Mononuclear cell (primary cell): ENCODE measurements around the gene FGGY. TPM values are rescaled to one million over a fixed set of nuclear protein-coding genes. Genes with fewer than 3 reads are reported as not detected.
"Not testable (repeated sequence)": the region's sequence is repeated elsewhere in the genome, so short reads cannot be mapped to it uniquely, and the experiment has no call there.

Experiments
- H3K27me3 ChIP-seq: 2 replicates; pipeline ENCODE4 v1.6.0; 2011; ENCODE audit warnings: low read length, control low read depth; ENCODE audit not compliant: insufficient read depth
- H3K4me1 ChIP-seq: 2 replicates; pipeline ENCODE4 v1.5.1; 2011; ENCODE audit warnings: mild to moderate bottlenecking, low read length, control low read depth; ENCODE audit not compliant: insufficient read depth
- H3K4me3 ChIP-seq: 2 replicates; pipeline ENCODE4 v1.5.1; 2011; ENCODE audit warnings: mild to moderate bottlenecking, low read length, moderate library complexity
- H3K9me3 ChIP-seq: 2 replicates; pipeline ENCODE4 v1.5.1; 2011; ENCODE audit warnings: low read depth, mild to moderate bottlenecking, control low read depth, low read length
- total RNA-seq: library from RNA; depleted of rRNA; stranded (reverse); fragments of >200 nt; gene quantifications from one replicate; pipeline ENCODE4 v1.2.3, GENCODE V29; 2012

The FGGY gene
- total RNA-seq, 1 donor, result 15.2 TPM

DNA sequence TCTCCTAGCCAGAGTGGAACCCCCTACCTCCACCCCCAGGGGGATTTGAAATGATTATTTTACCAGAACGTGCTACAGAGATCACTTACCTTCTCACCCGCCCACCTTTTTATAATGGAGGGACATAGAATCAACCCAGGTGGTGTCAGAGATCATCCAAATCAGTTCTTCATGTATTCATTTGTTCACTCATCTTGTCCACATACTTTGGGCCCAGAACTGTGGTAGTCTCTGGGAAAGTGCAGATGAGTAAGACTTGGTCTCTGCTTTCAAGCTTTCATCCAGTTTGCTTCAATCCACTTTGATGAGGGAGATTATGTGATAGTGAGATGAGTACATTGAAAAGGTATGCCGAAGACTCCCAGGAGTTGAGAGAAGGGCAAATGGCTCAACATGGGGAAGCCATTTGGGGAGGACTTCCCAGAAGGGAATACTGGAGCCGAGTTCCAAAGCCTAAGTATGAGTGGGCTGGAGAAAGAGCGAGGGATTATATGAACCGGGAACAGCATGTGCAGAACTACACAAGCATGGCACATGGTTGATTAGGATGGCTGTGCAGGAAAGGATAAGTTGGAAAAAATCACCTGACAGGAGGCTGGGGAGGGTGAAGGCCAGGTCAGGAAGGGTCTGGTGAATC, 1.9 kb downstream of the FGGY start:
- no peak overlapping the region for H3K4me3 ChIP-seq
- peaks cover 22% of the 10 kb centered on the region for H3K4me1 ChIP-seq
- no peaks in the 10 kb centered on the region for H3K27me3 ChIP-seq
- H3K9me3 ChIP-seq, result no peaks in the 10 kb centered on the region

DNA sequence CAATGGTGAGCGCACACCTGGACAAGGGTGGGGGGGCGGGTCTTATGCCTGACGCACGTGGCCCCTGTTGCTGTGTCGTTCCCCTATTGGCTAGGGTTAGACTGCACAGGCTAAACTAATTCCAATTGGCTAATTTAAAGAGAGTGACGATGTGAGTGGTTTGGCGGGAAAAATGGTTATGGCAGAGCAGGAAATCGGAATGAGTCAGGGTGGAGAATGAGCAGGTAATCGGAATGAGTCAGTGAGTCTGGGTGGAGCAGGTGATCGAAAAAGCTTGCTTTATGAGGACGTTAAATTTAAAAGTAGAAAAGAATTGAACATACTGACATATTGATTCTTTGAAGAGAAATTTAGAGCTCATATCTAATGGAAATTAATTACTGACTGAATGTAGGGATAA, 2.8 kb downstream of the FGGY start:
- not testable (repeated sequence) for H3K27me3 ChIP-seq, H3K9me3 ChIP-seq, H3K4me3 ChIP-seq
- H3K4me1 ChIP-seq, result peaks cover 16% of the 10 kb centered on the region

- no peaks in the 10 kb centered on the region for H3K27me3 ChIP-seq
- H3K9me3 ChIP-seq, result peaks cover 22% of the 10 kb centered on the region
- peaks cover 5% of the 10 kb centered on the region for H3K4me1 ChIP-seq
- H3K4me3 ChIP-seq, result no peak overlapping the region
Measured at GRCh38 chr1:59302297-59302696, 5.4 kb downstream of the FGGY start.

DNA sequence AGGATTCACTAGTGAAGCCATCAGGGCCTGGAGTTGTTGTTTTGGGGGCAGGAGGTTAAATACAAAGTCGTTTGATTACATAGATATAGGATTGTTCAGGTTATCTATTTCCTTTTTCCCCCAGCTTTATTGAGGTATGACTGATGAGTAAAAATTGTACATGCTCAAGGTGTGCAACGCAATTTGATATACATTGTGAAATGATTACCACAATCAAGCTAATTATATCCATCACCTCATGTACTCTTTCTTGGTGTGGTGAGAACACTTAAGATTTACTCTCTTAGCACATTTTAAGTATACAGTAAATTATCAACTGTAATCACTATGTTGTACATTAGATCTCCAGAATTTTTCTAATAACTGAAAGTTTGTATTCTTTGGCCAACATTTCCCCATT, 6.0 kb downstream of the FGGY start:
- Histone ChIP-seq H3K27me3 (no peaks in the 10 kb centered on the region), H3K9me3 (peaks cover 22% of the 10 kb centered on the region), H3K4me1 (no peaks in the 10 kb centered on the region), H3K4me3 (no peak overlapping the region)

GRCh38 chr1:59305188-59305587, 8.3 kb downstream of the FGGY start:
- H3K4me1 ChIP-seq, result no peaks in the 10 kb centered on the region
- H3K4me3 ChIP-seq, result no peak overlapping the region

DNA sequence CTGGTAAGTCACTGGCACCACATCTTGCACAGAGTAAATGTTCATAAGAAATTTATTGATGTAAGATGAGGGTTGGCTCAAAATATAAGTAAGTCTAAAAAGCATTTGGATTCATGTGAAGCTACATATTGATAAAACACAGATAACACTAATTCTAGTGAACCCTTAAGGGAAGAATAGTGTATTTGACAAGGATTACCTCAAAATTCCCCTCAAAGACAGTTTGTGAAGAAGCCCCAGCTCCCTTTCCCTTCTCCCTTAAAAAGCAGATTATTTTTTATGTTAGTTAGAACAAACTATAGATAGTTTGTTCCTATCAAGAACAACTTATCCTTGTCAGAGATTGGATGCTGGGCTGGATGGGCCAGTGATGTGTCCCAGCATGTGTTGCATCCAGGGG, 10.7 kb downstream of the FGGY start:
- no peak overlapping the region for H3K4me3 ChIP-seq

More at GRCh38 chr1:59305188-59305587, 8.3 kb downstream of the FGGY start:
- H3K27me3 ChIP-seq, result no peaks in the 10 kb centered on the region
- H3K9me3 ChIP-seq, result peaks cover 22% of the 10 kb centered on the region

GRCh38 chr1:59308839-59309238, 11.9 kb downstream of the FGGY start:
- Histone ChIP-seq H3K27me3 (no peaks in the 10 kb centered on the region), H3K4me3 (no peak overlapping the region), H3K4me1 (no peaks in the 10 kb centered on the region), H3K9me3 (peaks cover 22% of the 10 kb centered on the region)

More for the DNA sequence above, 10.7 kb downstream of the FGGY start:
- no peaks in the 10 kb centered on the region for H3K4me1 ChIP-seq
- H3K9me3 ChIP-seq, result peaks cover 22% of the 10 kb centered on the region
- no peaks in the 10 kb centered on the region for H3K27me3 ChIP-seq

- H3K27me3 ChIP-seq, result no peaks in the 10 kb centered on the region
- H3K4me3 ChIP-seq, result no peak overlapping the region
- H3K9me3 ChIP-seq, result peaks cover 17% of the 10 kb centered on the region
- no peaks in the 10 kb centered on the region for H3K4me1 ChIP-seq
Measured at GRCh38 chr1:59309392-59309791, 12.5 kb downstream of the FGGY start.

GRCh38 chr1:59309795-59310548, 13.1 kb downstream of the FGGY start:
- H3K4me1 ChIP-seq, result peaks cover 3% of the 10 kb centered on the region
- H3K9me3 ChIP-seq, result peaks cover 11% of the 10 kb centered on the region
- no peak overlapping the region for H3K4me3 ChIP-seq
- H3K27me3 ChIP-seq, result no peaks in the 10 kb centered on the region

GRCh38 chr1:59310549-59311250, 13.8 kb downstream of the FGGY start:
- Histone ChIP-seq H3K4me1 (peaks cover 10% of the 10 kb centered on the region), H3K4me3 (no peak overlapping the region), H3K27me3 (no peaks in the 10 kb centered on the region), H3K9me3 (peaks cover 4% of the 10 kb centered on the region)

DNA sequence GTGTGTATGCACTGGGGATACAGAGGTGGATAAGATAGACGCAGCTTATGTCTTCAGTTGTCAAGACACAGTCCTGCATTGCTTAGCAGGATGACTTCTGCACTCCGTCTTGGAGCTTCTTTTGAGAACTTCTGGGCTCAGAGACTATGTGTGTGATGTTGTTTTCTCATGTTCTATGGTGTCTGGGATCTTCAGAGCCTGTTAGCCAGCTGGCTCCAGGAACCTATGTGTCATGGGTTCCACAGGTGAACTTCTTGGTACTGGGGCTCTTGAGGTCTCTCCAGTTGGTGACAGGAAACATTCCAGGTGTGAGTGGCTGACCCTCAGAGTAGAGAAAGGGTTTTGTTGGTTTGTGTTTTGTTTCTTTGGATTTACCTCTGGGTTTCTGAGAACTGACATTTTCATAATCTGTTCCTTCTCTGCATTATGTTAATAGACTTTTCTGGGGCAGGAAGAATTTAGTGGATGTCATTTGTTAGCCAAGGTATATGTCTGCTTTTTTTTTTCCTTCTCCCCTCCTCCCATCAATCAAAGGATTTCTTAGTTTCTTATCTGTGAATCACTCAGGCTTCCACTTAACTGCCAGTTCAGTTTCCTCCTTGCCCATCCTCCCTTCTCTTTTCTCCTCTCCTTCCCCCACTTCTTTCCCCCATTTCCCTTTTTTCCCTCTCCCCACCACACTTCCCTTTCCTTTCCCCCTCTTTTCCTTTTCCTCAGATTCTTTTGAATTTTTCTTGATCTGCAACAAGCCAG, 18.1 kb downstream of the FGGY start:
- no peak overlapping the region for H3K4me3 ChIP-seq
- H3K27me3 ChIP-seq, result no peaks in the 10 kb centered on the region
- H3K9me3 ChIP-seq, result no peaks in the 10 kb centered on the region
- H3K4me1 ChIP-seq, result peaks cover 15% of the 10 kb centered on the region

DNA sequence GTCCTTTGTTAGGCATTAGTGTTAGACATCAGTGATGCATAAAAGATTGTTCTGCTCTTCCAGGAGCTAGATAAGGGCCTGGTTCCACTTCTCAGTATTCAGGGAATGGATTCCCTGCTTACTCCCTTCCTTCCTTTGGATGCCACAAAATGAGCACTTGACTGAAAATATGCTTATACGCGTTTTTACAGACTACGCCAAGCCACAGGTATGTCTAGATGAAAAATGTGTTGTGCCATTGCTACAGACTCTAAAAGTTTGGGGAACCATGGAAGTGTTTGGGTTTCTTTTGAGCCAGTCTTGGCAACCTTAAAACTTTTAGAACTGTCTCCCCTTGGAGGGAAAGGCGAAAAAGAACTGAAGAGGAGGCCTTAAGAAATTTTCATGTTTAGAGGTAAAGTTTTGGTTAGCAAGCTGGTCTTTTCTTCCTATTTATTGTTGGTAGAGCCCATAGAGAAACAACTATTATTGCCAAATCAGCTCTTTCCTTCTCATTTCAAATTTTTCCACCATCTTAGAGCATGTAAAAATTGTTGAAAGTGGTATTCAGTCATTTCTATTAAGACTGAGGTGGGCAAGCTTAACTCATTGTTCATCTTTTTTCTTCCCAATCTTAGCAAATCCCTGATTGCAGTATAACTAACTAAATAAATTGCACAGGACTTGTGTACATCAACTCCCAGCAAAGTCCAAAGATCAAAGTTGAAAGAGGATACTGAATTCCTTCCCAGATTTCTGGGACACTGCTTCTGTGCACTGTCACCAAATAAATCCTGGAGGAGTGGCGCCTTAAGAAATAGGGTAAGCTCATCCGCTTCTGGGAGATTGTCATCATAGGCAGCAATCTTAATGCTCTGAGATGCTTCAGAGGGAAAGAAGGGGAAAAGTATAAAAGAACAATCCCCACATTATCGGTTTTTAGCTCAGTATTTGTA, 18.9 kb downstream of the FGGY start:
- H3K4me1 ChIP-seq, result peaks cover 15% of the 10 kb centered on the region
- H3K27me3 ChIP-seq, result no peaks in the 10 kb centered on the region
- no peak overlapping the region for H3K4me3 ChIP-seq
- no peaks in the 10 kb centered on the region for H3K9me3 ChIP-seq

- Histone ChIP-seq H3K27me3 (no peaks in the 10 kb centered on the region), H3K9me3 (no peaks in the 10 kb centered on the region), H3K4me3 (no peak overlapping the region), H3K4me1 (peaks cover 15% of the 10 kb centered on the region)
Measured at GRCh38 chr1:59316497-59317128, 19.7 kb downstream of the FGGY start.

GRCh38 chr1:59317343-59317742, 20.4 kb downstream of the FGGY start:
- Histone ChIP-seq H3K9me3 (no peaks in the 10 kb centered on the region), H3K27me3 (no peaks in the 10 kb centered on the region), H3K4me3 (no peak overlapping the region), H3K4me1 (peaks cover 15% of the 10 kb centered on the region)
